A673 (cell line): ENCODE data around the gene C17orf67.

ENCODE experiments used
- CTCF ChIP-seq: fragments of 300-800, 200-600 bp; sonication (generic); conservative IDR thresholded peaks from 2 replicates; pipeline ENCODE4 v1.5.1; 2017; ENCODE audit warnings: low read depth, mild to moderate bottlenecking, antibody characterized with exemption, low read length, moderate library complexity, mixed read lengths
- EZH2 ChIP-seq: fragments of 200-600 bp; sonication (generic); IDR thresholded peaks from 2 replicates; pipeline ENCODE4 v1.6.1; 2017; ENCODE audit warnings: borderline replicate concordance, low read depth, mild to moderate bottlenecking, mixed read lengths, antibody characterized with exemption, low read length; ENCODE audit not compliant: poor library complexity, severe bottlenecking

- TF ChIP-seq CTCF (no peak), EZH2 (no peak)
Observed at GRCh38 chr17:56785997-56786680, 47.6 kb downstream of the C17orf67 start.
